SK-N-SH (cell line): ENCODE measurements around the gene MXRA8. TPM values are rescaled to one million over a fixed set of nuclear protein-coding genes. Genes with fewer than 3 reads are reported as not detected.

Experiments
- CTCF ChIA-PET: fragments of 300-600, 350-600 bp; formaldehyde crosslinking; extraction: SDS; loops from one replicate; lab custom pipeline; 2021; lab: Yijun Ruan, JAX
- POLR2A ChIA-PET: fragments of 350-600 bp; sonication (Branson Sonifier 250); formaldehyde crosslinking; extraction: SDS; loops from one replicate; lab custom pipeline; 2020; ENCODE audit warnings: antibody characterized with exemption, inconsistent platforms; lab: Yijun Ruan, JAX
- DNase-seq: peaks from one replicate; pipeline ENCODE4 v3.0.0; 2012
- H2AFZ ChIP-seq: fragments of 200-600 bp; sonication (generic); 2 replicates; pipeline ENCODE4 v1.8.1; 2016; ENCODE audit warnings: antibody characterized with exemption, mild to moderate bottlenecking, low read depth
- H3F3A ChIP-seq: fragments of 200-600 bp; sonication (generic); replicated peaks from 2 replicates; pipeline ENCODE3; 2016; ENCODE audit warnings: antibody characterized with exemption, mild to moderate bottlenecking; ENCODE audit not compliant: insufficient read depth
- H3K27ac ChIP-seq, 2 experiments: fragments of 200-500 bp in 1 of 2; fragments of 200-600 bp in 1 of 2; sonication (Bioruptor generic) in 1 of 2; sonication (generic), shearing (Covaris generic) in 1 of 2; 2 replicates each; pipeline versions ENCODE4 v1.5.1 to v1.6.1; 2014 to 2016; ENCODE audit warnings: low read depth in 2 of 2, inconsistent platforms in 1 of 2, low read length in 1 of 2, mild to moderate bottlenecking in 1 of 2, mixed read lengths in 1 of 2
- H3K27me3 ChIP-seq: fragments of 200-600 bp; sonication (generic), shearing (Covaris generic); 2 replicates; pipeline ENCODE4 v1.6.1; 2016; ENCODE audit warnings: mixed run types; ENCODE audit not compliant: insufficient read depth
- H3K36me3 ChIP-seq, 2 experiments: fragments of 200-500 bp in 1 of 2; fragments of 200-600 bp in 1 of 2; sonication (Bioruptor generic) in 1 of 2; sonication (generic) in 1 of 2; replicated peaks in 1 of 2; 2 replicates each; pipeline versions ENCODE3 to v1.5.1; 2014 to 2016; ENCODE audit warnings: low read length in 1 of 2, mild to moderate bottlenecking in 1 of 2; ENCODE audit not compliant: insufficient read depth in 2 of 2, control insufficient read depth in 1 of 2
- H3K4me1 ChIP-seq, 2 experiments: fragments of 200-500 bp in 1 of 2; fragments of 200-600 bp in 1 of 2; sonication (Bioruptor generic) in 1 of 2; sonication (generic), shearing (Covaris generic) in 1 of 2; 2 replicates each; pipeline versions ENCODE4 v1.5.1 to v1.6.1; 2014 to 2016; ENCODE audit warnings: low read depth in 1 of 2, low read length in 1 of 2, mixed run types in 1 of 2; ENCODE audit not compliant: insufficient read depth in 2 of 2, control insufficient read depth in 1 of 2
- H3K4me2 ChIP-seq: fragments of 200-600 bp; sonication (generic), shearing (Covaris generic); 2 replicates; pipeline ENCODE4 v1.6.1; 2017; ENCODE audit warnings: mixed run types
- H3K4me3 ChIP-seq, 2 experiments: fragments of 200-500 bp in 1 of 2; fragments of 200-600 bp in 1 of 2; sonication (Bioruptor generic) in 1 of 2; sonication (generic), shearing (Covaris generic) in 1 of 2; 2 replicates each; pipeline versions ENCODE4 v1.5.1 to v1.8.1; 2014 to 2016; ENCODE audit warnings: low read depth in 2 of 2, inconsistent platforms in 1 of 2, low read length in 1 of 2, mild to moderate bottlenecking in 1 of 2, mixed read lengths in 1 of 2, moderate library complexity in 1 of 2
- H3K79me2 ChIP-seq: fragments of 200-600 bp; sonication (generic); 2 replicates; pipeline ENCODE4 v1.8.1; 2017; ENCODE audit warnings: mild to moderate bottlenecking; ENCODE audit not compliant: insufficient read depth
- H3K9ac ChIP-seq: fragments of 200-600 bp; sonication (generic); 2 replicates; pipeline ENCODE4 v1.6.1; 2017; ENCODE audit warnings: mixed run types
- H3K9me2 ChIP-seq: fragments of 200-600 bp; sonication (generic); 2 replicates; pipeline ENCODE4 v1.6.1; 2017; ENCODE audit warnings: mixed run types
- H3K9me3 ChIP-seq: fragments of 200-600 bp; sonication (generic); 2 replicates; pipeline ENCODE4 v1.6.1; 2017; ENCODE audit warnings: mixed run types, mild to moderate bottlenecking, moderate library complexity
- H4K20me1 ChIP-seq: fragments of 200-600 bp; sonication (generic); 2 replicates; pipeline ENCODE4 v1.6.1; 2017; ENCODE audit warnings: mild to moderate bottlenecking, mixed run types; ENCODE audit not compliant: insufficient read depth
- CHD2 ChIP-seq: fragments of 150-350 bp; IDR thresholded peaks from 2 replicates; pipeline ENCODE4 v1.6.1; 2018; ENCODE audit warnings: low read length; ENCODE audit not compliant: partially characterized antibody
- ELF1 ChIP-seq: IDR thresholded peaks from 2 replicates; pipeline ENCODE4 v1.4.0; 2012
- EZH2phosphoT487 ChIP-seq: fragments of 200-600 bp; sonication (generic); IDR thresholded peaks from 2 replicates; pipeline ENCODE4 v1.6.1; 2017; ENCODE audit warnings: low read depth, mixed run types, mild to moderate bottlenecking, antibody characterized with exemption, moderate library complexity, borderline replicate concordance
- FOXJ3 ChIP-seq: sonication (generic); formaldehyde crosslinking; IDR thresholded peaks from 2 replicates; pipeline ENCODE4 v1.5.1; 2020; ENCODE audit warnings: mild to moderate bottlenecking, missing genetic modification reagents
- FOXM1 ChIP-seq: IDR thresholded peaks from 2 replicates; pipeline ENCODE4 v1.4.0; 2012; ENCODE audit warnings: low read depth, mild to moderate bottlenecking
- IRF3 ChIP-seq: fragments of 150-350 bp; IDR thresholded peaks from 2 replicates; pipeline ENCODE4 v1.6.1; 2016; ENCODE audit warnings: mild to moderate bottlenecking, low read depth, low read length
- NFIC ChIP-seq: IDR thresholded peaks from 2 replicates; pipeline ENCODE4 v1.4.0; 2012; ENCODE audit warnings: borderline replicate concordance
- PBX3 ChIP-seq: IDR thresholded peaks from 2 replicates; pipeline ENCODE4; 2012
- REST ChIP-seq: IDR thresholded peaks from 2 replicates; pipeline ENCODE4 v1.6.1; 2012; ENCODE audit warnings: mild to moderate bottlenecking, low read depth, low read length, moderate library complexity
- SIN3A ChIP-seq: IDR thresholded peaks from 2 replicates; pipeline ENCODE4 v1.6.1; 2012; ENCODE audit warnings: low read depth, mild to moderate bottlenecking, low read length, moderate library complexity, borderline replicate concordance
- TAF1 ChIP-seq: IDR thresholded peaks from 2 replicates; pipeline ENCODE4 v1.6.1; 2012; ENCODE audit warnings: low read depth, mild to moderate bottlenecking, low read length, moderate library complexity, borderline replicate concordance
- TEAD4 ChIP-seq: IDR thresholded peaks from 2 replicates; pipeline ENCODE4 v1.4.0; 2012; ENCODE audit warnings: mild to moderate bottlenecking, borderline replicate concordance; ENCODE audit not compliant: insufficient read depth
- USF1 ChIP-seq: IDR thresholded peaks from 2 replicates; pipeline ENCODE4 v1.4.0; 2012; ENCODE audit warnings: low read depth, borderline replicate concordance
- USF2 ChIP-seq: fragments of 150-350 bp; IDR thresholded peaks from 2 replicates; pipeline ENCODE4 v1.6.1; 2017; ENCODE audit warnings: antibody characterized with exemption, low read length, low read depth, borderline replicate concordance
- YY1 ChIP-seq: IDR thresholded peaks from 2 replicates; pipeline ENCODE4 v1.4.0; 2012; ENCODE audit warnings: low read depth, mild to moderate bottlenecking
- ZBTB33 ChIP-seq: IDR thresholded peaks from 2 replicates; pipeline ENCODE4 v1.4.0; 2012; ENCODE audit warnings: low read depth, borderline replicate concordance
- WGBS: methylation state at CpG from one replicate; pipeline ENCODE4 v1.1.6; 2017; ENCODE audit warnings: low lambda C conversion rate; 5-methylcytosine and 5-hydroxymethylcytosine counted together
- polyA plus RNA-seq, 3 experiments: library from polyadenylated mRNA; depleted of rRNA; stranded (reverse); fragments of >200 nt; gene quantifications; 2 replicates each; pipeline ENCODE4 v1.2.3, GENCODE V29; 2012
- TF ChIP-seq, protein P1 (sequence below): IDR thresholded peaks from 2 replicates; pipeline ENCODE4 v1.4.0; 2012; ENCODE audit warnings: low read depth

The MXRA8 gene, protein sequence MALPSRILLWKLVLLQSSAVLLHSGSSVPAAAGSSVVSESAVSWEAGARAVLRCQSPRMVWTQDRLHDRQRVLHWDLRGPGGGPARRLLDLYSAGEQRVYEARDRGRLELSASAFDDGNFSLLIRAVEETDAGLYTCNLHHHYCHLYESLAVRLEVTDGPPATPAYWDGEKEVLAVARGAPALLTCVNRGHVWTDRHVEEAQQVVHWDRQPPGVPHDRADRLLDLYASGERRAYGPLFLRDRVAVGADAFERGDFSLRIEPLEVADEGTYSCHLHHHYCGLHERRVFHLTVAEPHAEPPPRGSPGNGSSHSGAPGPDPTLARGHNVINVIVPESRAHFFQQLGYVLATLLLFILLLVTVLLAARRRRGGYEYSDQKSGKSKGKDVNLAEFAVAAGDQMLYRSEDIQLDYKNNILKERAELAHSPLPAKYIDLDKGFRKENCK
- polyA plus RNA-seq (2012; rRNA removed), result 2.5 and 3.8 TPM in 2 replicates
- polyA plus RNA-seq (2012; cell fraction: cytosol; rRNA removed), result 0.90 and 1.8 TPM in 2 replicates
- polyA plus RNA-seq (2012; cell fraction: nucleus; rRNA removed), result 14.2 and 20.4 TPM in 2 replicates

- Histone ChIP-seq H3K9me2 (no peaks in the 10 kb centered on the region), H3K79me2 (no peaks in the 10 kb centered on the region), H3K27ac (peak within 1 kb of the TSS; percentile 88 to 98), H2AFZ (0 out of 2 replicates have a peak within 1 kb of the TSS, but pooled peaks have one; percentile 41), H3K36me3 (no peaks in the 10 kb centered on the region), H3K27me3 (no peaks in the 10 kb centered on the region), H3K4me2 (peak within 1 kb of the TSS; percentile 70; the same call in 1 of the 2 replicates), H3K9ac (peak within 1 kb of the TSS; percentile 67; the same call in 1 of the 2 replicates), H4K20me1 (no peaks in the 10 kb centered on the region), H3F3A (peaks cover 7% of the 10 kb centered on the region), H3K9me3 (no peaks in the 10 kb centered on the region), H3K4me1 (peaks cover 20 to 52% of the 10 kb centered on the region in 2 experiments; a peak in 3 of 4 replicates), H3K4me3 (no peak within 1 kb of the TSS)
- ChIA-PET CTCF (interaction anchor here (0.8 to 3.6 kb wide), 2 partner anchors 12 kb away, joined by 4 to 37 read pairs; no protein-coding TSS in a partner anchor), POLR2A (interaction anchor here (1.0 to 1.6 kb wide), 2 partner anchors 11 to 17 kb away, joined by 3 to 6 read pairs; partner anchors contain the start of gene AURKAIP1)
- TF ChIP-seq IRF3 (no peak), ZBTB33 (no peak), PBX3 (no peak), USF1 (no peak), SIN3A (no peak), FOXJ3 (CRISPR knock-in tag) (no peak), YY1 (no peak), EZH2phosphoT487 (no peak), REST (no peak), ELF1 (no peak), NFIC (no peak), FOXM1 (no peak), USF2 (no peak), TAF1 (no peak), CHD2 (no peak), TEAD4 (no peak)
- TF ChIP-seq, protein P1, sequence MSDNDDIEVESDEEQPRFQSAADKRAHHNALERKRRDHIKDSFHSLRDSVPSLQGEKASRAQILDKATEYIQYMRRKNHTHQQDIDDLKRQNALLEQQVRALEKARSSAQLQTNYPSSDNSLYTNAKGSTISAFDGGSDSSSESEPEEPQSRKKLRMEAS, result no peak
- 86% methylated on average over 25 of the region's 29 CpGs for WGBS
- no peak for DNase-seq
Observed at GRCh38 chr1:1358433-1359271, at the start of gene MXRA8. MXRA8 (minus strand) TSS chr1:1358555; CDS start chr1:1358504, 51 bp downstream.
